Rectal smooth muscle tissue (tissue), 1 donor: ENCODE measurements around the gene LARGE1.

Source experiments
- H3K27ac ChIP-seq: one replicate; pipeline ENCODE4 v1.7.0; 2013; ENCODE audit warnings: low read depth, low read length, inconsistent platforms
- H3K27me3 ChIP-seq: one replicate; pipeline ENCODE4 v1.7.0; 2013; ENCODE audit warnings: low read length; ENCODE audit not compliant: control insufficient read depth, insufficient read depth
- H3K36me3 ChIP-seq: one replicate; pipeline ENCODE4 v1.7.0; 2013; ENCODE audit warnings: low read length; ENCODE audit not compliant: control insufficient read depth, insufficient read depth
- H3K4me1 ChIP-seq: one replicate; pipeline ENCODE4 v1.7.0; 2013; ENCODE audit warnings: low read length; ENCODE audit not compliant: control insufficient read depth, insufficient read depth
- H3K4me3 ChIP-seq: one replicate; pipeline ENCODE4 v1.7.0; 2013; ENCODE audit warnings: low read length
- H3K9ac ChIP-seq: one replicate; pipeline ENCODE4 v1.7.0; 2013; ENCODE audit warnings: low read length

The LARGE1 gene

GRCh38 chr22:33518405-33518804 is 401.9 kb downstream of the LARGE1 start:
- Histone ChIP-seq H3K9ac (no peak overlapping the region), H3K4me1 (peaks cover 3% of the 10 kb centered on the region), H3K4me3 (no peak overlapping the region), H3K27me3 (no peaks in the 10 kb centered on the region), H3K36me3 (no peaks in the 10 kb centered on the region), H3K27ac (no peak overlapping the region)

- peaks cover 6% of the 10 kb centered on the region for H3K4me1 ChIP-seq
- no peak overlapping the region for H3K4me3 ChIP-seq
- no peaks in the 10 kb centered on the region for H3K27me3 ChIP-seq
- H3K27ac ChIP-seq = no peak overlapping the region
- no peak overlapping the region for H3K9ac ChIP-seq
- no peaks in the 10 kb centered on the region for H3K36me3 ChIP-seq
Measured at GRCh38 chr22:33515795-33516194, 404.5 kb downstream of the LARGE1 start.

- H3K4me3 ChIP-seq = no peak overlapping the region
- H3K27ac ChIP-seq = no peak overlapping the region
- H3K36me3 ChIP-seq = no peaks in the 10 kb centered on the region
- H3K4me1 ChIP-seq = peaks cover 3% of the 10 kb centered on the region
- no peaks in the 10 kb centered on the region for H3K27me3 ChIP-seq
- H3K9ac ChIP-seq = no peak overlapping the region
Measured at GRCh38 chr22:33513388-33514338, 406.6 kb downstream of the LARGE1 start.

GRCh38 chr22:33512908-33513307 is 407.4 kb downstream of the LARGE1 start:
- Histone ChIP-seq H3K36me3 (no peaks in the 10 kb centered on the region), H3K9ac (no peak overlapping the region), H3K27me3 (no peaks in the 10 kb centered on the region), H3K27ac (no peak overlapping the region), H3K4me3 (no peak overlapping the region), H3K4me1 (peaks cover 3% of the 10 kb centered on the region)

GRCh38 chr22:33510429-33510904 is 409.8 kb downstream of the LARGE1 start:
- H3K4me3 ChIP-seq = no peak overlapping the region
- H3K4me1 ChIP-seq = peaks cover 3% of the 10 kb centered on the region
- no peak overlapping the region for H3K27ac ChIP-seq
- no peak overlapping the region for H3K9ac ChIP-seq
- no peaks in the 10 kb centered on the region for H3K36me3 ChIP-seq
- H3K27me3 ChIP-seq = no peaks in the 10 kb centered on the region

GRCh38 chr22:33504941-33505625 is 415.2 kb downstream of the LARGE1 start:
- no peak overlapping the region for H3K4me3 ChIP-seq

GRCh38 chr22:33496112-33496511 is 424.2 kb downstream of the LARGE1 start:
- H3K36me3 ChIP-seq = no peaks in the 10 kb centered on the region
- no peak overlapping the region for H3K9ac ChIP-seq
- no peak overlapping the region for H3K4me3 ChIP-seq
- H3K4me1 ChIP-seq = no peaks in the 10 kb centered on the region
- no peak overlapping the region for H3K27ac ChIP-seq
- H3K27me3 ChIP-seq = no peaks in the 10 kb centered on the region

More at GRCh38 chr22:33504941-33505625, 415.2 kb downstream of the LARGE1 start:
- Histone ChIP-seq H3K9ac (no peak overlapping the region), H3K27me3 (no peaks in the 10 kb centered on the region), H3K4me1 (no peaks in the 10 kb centered on the region), H3K36me3 (no peaks in the 10 kb centered on the region), H3K27ac (no peak overlapping the region)

- Histone ChIP-seq H3K27me3 (no peaks in the 10 kb centered on the region), H3K9ac (no peak overlapping the region), H3K27ac (no peak overlapping the region), H3K36me3 (no peaks in the 10 kb centered on the region), H3K4me1 (no peaks in the 10 kb centered on the region), H3K4me3 (no peak overlapping the region)
Measured at GRCh38 chr22:33493476-33494205, 426.6 kb downstream of the LARGE1 start.

GRCh38 chr22:33492210-33492651 is 428.0 kb downstream of the LARGE1 start:
- Histone ChIP-seq H3K36me3 (no peaks in the 10 kb centered on the region), H3K9ac (no peak overlapping the region), H3K4me1 (no peaks in the 10 kb centered on the region), H3K27ac (no peak overlapping the region), H3K4me3 (no peak overlapping the region), H3K27me3 (no peaks in the 10 kb centered on the region)

- Histone ChIP-seq H3K4me1 (no peaks in the 10 kb centered on the region), H3K36me3 (no peaks in the 10 kb centered on the region), H3K4me3 (no peak overlapping the region), H3K27ac (no peak overlapping the region), H3K9ac (no peak overlapping the region), H3K27me3 (no peaks in the 10 kb centered on the region)
Measured at GRCh38 chr22:33487041-33487716, 433.1 kb downstream of the LARGE1 start.

GRCh38 chr22:33481550-33481949 is 438.7 kb downstream of the LARGE1 start:
- Histone ChIP-seq H3K27ac (no peak overlapping the region), H3K9ac (no peak overlapping the region), H3K4me1 (no peaks in the 10 kb centered on the region), H3K4me3 (no peak overlapping the region), H3K27me3 (no peaks in the 10 kb centered on the region), H3K36me3 (no peaks in the 10 kb centered on the region)
